Calu3 (cell line): ENCODE measurements around the gene CUBN. TPM values are rescaled to one million over a fixed set of nuclear protein-coding genes. Genes with fewer than 3 reads are reported as not detected.

Experiments
- BruUV-seq: library from RNA; stranded (reverse); fragments of 400-500 nt; replicated peaks from 2 replicates; lab custom pipeline; 2021; lab: Mats Ljungman, UMichigan
- CTCF ChIA-PET: fragments of 300-600 bp; sonication (Branson Sonifier 250); formaldehyde crosslinking; loops from one replicate; lab custom pipeline; 2022; ENCODE audit warnings: antibody characterized with exemption; lab: Charles Lee
- DNase-seq: peaks from one replicate; pipeline ENCODE4 v3.0.0; 2022
- H3K27ac Mint-ChIP-seq: one replicate; pipeline ENCODE4 v1.8.0; 2022; ENCODE audit warnings: mixed read lengths; ENCODE audit not compliant: unreplicated experiment
- H3K27me3 Mint-ChIP-seq: one replicate; pipeline ENCODE4 v1.8.0; 2022; ENCODE audit warnings: mixed read lengths; ENCODE audit not compliant: unreplicated experiment
- H3K36me3 Mint-ChIP-seq: one replicate; pipeline ENCODE4 v1.8.0; 2022; ENCODE audit warnings: mild to moderate bottlenecking, moderate library complexity, mixed read lengths; ENCODE audit not compliant: insufficient read depth, unreplicated experiment
- H3K4me1 Mint-ChIP-seq: one replicate; pipeline ENCODE4 v1.8.0; 2022; ENCODE audit warnings: mild to moderate bottlenecking, low read depth, mixed read lengths; ENCODE audit not compliant: unreplicated experiment
- H3K4me3 Mint-ChIP-seq: one replicate; pipeline ENCODE4 v1.8.0; 2022; ENCODE audit warnings: mild to moderate bottlenecking, low read depth, moderate library complexity, mixed read lengths; ENCODE audit not compliant: unreplicated experiment
- H3K9me3 Mint-ChIP-seq: one replicate; pipeline ENCODE4 v1.8.0; 2022; ENCODE audit warnings: low read depth, mixed read lengths; ENCODE audit not compliant: unreplicated experiment
- CTCF ChIP-seq: fragments of 200-600 bp; IDR thresholded peaks from one replicate; pipeline ENCODE4 v1.8.0; 2022; ENCODE audit warnings: antibody characterized with exemption; ENCODE audit not compliant: unreplicated experiment
- intact Hi-C: fragments of 100-400 bp; cut with micrococcal nuclease; formaldehyde crosslinking; loops from one replicate; pipeline ENCODE4 v1.10.0; 2022; ENCODE audit not compliant: unreplicated experiment
- total RNA-seq: library from RNA; stranded (reverse); gene quantifications from 2 replicates; pipeline ENCODE4 v1.2.3, GENCODE V29; 2022

CUBN gene
- total RNA-seq, 1 experiment from 2014 or later = 0.92 TPM

- Mint-ChIP-seq H3K27me3 (peaks cover 23% of the 10 kb centered on the region), H3K36me3 (no peaks in the 10 kb centered on the region), H3K9me3 (no peaks in the 10 kb centered on the region), H3K4me3 (no peak overlapping the region), H3K27ac (no peak overlapping the region), H3K4me1 (no peaks in the 10 kb centered on the region)
- peak; percentile 27 for TF ChIP-seq CTCF
- no TSS peak for BruUV-seq
- CTCF ChIA-PET = interaction anchor here (0.7 kb wide), 1 partner anchor 416 kb away, joined by 3 read pairs; no protein-coding TSS in a partner anchor
- intact Hi-C loops = loop anchor here (1.0 to 5.0 kb wide), 3 partner anchors 335 to 589 kb away; no protein-coding TSS in a partner anchor
- DNase-seq = peak; percentile 11
These were observed 286.2 kb downstream of the CUBN start for GRCh38 chr10:16843252-16843870.

GRCh38 chr10:16835228-16835627 is 294.4 kb downstream of the CUBN start:
- no peak for DNase-seq
- H3K36me3 Mint-ChIP-seq = no peaks in the 10 kb centered on the region
- no TSS peak for BruUV-seq
- H3K4me1 Mint-ChIP-seq = peaks cover 29% of the 10 kb centered on the region
- intact Hi-C loops = no loop called here
- no peaks in the 10 kb centered on the region for H3K9me3 Mint-ChIP-seq
- H3K27ac Mint-ChIP-seq = no peak overlapping the region
- H3K27me3 Mint-ChIP-seq = peaks cover 11% of the 10 kb centered on the region
- TF ChIP-seq CTCF = no peak
- CTCF ChIA-PET = no interaction called here
- no peak overlapping the region for H3K4me3 Mint-ChIP-seq

GRCh38 chr10:16832351-16833080 is 297.1 kb downstream of the CUBN start:
- Mint-ChIP-seq H3K36me3 (no peaks in the 10 kb centered on the region), H3K4me1 (peaks cover 42% of the 10 kb centered on the region), H3K27me3 (peaks cover 3% of the 10 kb centered on the region), H3K9me3 (no peaks in the 10 kb centered on the region), H3K4me3 (no peak overlapping the region), H3K27ac (peak overlapping the region; percentile 37)
- peak; percentile 60 for DNase-seq
- intact Hi-C loops = no loop called here
- TF ChIP-seq CTCF = no peak
- BruUV-seq = no TSS peak
- CTCF ChIA-PET = interaction anchor here (0.7 to 1.1 kb wide), 2 partner anchors 15 to 702 kb away, joined by 3 to 4 read pairs; partner anchors contain the start of gene RSU1

- CTCF ChIA-PET = interaction anchor here (0.6 kb wide), 1 partner anchor 40 kb away, joined by 3 read pairs; no protein-coding TSS in a partner anchor
- DNase-seq = peak; percentile 8
- H3K27me3 Mint-ChIP-seq = no peaks in the 10 kb centered on the region
- no peaks in the 10 kb centered on the region for H3K36me3 Mint-ChIP-seq
- H3K4me1 Mint-ChIP-seq = peaks cover 41% of the 10 kb centered on the region
- peak overlapping the region; percentile 2 for H3K27ac Mint-ChIP-seq
- no peaks in the 10 kb centered on the region for H3K9me3 Mint-ChIP-seq
- no TSS peak for BruUV-seq
- no peak overlapping the region for H3K4me3 Mint-ChIP-seq
- no peak for TF ChIP-seq CTCF
- intact Hi-C loops = loop anchor here (1.0 to 2.0 kb wide), 2 partner anchors 429 to 602 kb away; no protein-coding TSS in a partner anchor
These were observed 300.9 kb downstream of the CUBN start for GRCh38 chr10:16828701-16829175.
